HCT116 (cell line): Measurements from ENCODE around the gene LYPD3.

ENCODE experiments used
- CEBPB ChIP-seq: IDR thresholded peaks from 2 replicates; pipeline ENCODE4 v1.6.1; 2012; ENCODE audit warnings: low read depth
- FOSL1 ChIP-seq: IDR thresholded peaks from 2 replicates; pipeline ENCODE4 v1.6.1; 2012; ENCODE audit warnings: low read depth
- TF ChIP-seq, protein P1 (sequence below): IDR thresholded peaks from 2 replicates; pipeline ENCODE4 v1.6.1; 2012; ENCODE audit warnings: low read depth
- TF ChIP-seq, protein P2 (sequence below): IDR thresholded peaks from 2 replicates; pipeline ENCODE4 v1.6.1; 2012
- TF ChIP-seq, protein P3 (sequence below), 3 experiments: fragments of 200-600 bp in 1 of 3; sonication (generic) in 1 of 3; IDR thresholded peaks in 2 of 3; conservative IDR thresholded peaks in 1 of 3; 2 replicates each; pipeline ENCODE4 v1.5.1; 2012 to 2017; ENCODE audit warnings: low read depth in 2 of 3, low read length in 2 of 3, antibody characterized with exemption in 1 of 3, borderline replicate concordance in 1 of 3, control low read depth in 1 of 3, mild to moderate bottlenecking in 1 of 3, mixed read lengths in 1 of 3, mixed run types in 1 of 3, moderate library complexity in 1 of 3; ENCODE audit not compliant: insufficient read depth in 1 of 3

DNA sequence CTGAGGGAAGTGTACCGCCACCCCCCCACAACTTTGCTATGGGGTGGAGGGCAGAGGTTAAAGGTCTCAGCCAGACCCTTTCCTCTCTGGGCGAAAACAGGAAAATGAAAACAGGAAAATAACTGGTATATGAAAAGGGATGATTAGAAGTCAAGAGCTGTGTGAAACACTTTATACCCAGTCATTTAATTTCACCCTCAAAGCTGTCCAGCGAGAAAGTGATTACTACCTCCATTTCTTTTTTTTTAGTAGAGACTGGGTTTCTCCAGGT lies 39.7 kb upstream of the LYPD3 start:
- TF ChIP-seq, protein P1, sequence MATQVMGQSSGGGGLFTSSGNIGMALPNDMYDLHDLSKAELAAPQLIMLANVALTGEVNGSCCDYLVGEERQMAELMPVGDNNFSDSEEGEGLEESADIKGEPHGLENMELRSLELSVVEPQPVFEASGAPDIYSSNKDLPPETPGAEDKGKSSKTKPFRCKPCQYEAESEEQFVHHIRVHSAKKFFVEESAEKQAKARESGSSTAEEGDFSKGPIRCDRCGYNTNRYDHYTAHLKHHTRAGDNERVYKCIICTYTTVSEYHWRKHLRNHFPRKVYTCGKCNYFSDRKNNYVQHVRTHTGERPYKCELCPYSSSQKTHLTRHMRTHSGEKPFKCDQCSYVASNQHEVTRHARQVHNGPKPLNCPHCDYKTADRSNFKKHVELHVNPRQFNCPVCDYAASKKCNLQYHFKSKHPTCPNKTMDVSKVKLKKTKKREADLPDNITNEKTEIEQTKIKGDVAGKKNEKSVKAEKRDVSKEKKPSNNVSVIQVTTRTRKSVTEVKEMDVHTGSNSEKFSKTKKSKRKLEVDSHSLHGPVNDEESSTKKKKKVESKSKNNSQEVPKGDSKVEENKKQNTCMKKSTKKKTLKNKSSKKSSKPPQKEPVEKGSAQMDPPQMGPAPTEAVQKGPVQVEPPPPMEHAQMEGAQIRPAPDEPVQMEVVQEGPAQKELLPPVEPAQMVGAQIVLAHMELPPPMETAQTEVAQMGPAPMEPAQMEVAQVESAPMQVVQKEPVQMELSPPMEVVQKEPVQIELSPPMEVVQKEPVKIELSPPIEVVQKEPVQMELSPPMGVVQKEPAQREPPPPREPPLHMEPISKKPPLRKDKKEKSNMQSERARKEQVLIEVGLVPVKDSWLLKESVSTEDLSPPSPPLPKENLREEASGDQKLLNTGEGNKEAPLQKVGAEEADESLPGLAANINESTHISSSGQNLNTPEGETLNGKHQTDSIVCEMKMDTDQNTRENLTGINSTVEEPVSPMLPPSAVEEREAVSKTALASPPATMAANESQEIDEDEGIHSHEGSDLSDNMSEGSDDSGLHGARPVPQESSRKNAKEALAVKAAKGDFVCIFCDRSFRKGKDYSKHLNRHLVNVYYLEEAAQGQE = no peak
- TF ChIP-seq, protein P2, sequence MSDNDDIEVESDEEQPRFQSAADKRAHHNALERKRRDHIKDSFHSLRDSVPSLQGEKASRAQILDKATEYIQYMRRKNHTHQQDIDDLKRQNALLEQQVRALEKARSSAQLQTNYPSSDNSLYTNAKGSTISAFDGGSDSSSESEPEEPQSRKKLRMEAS = no peak
- no peak for TF ChIP-seq FOSL1
- TF ChIP-seq, protein P3, sequence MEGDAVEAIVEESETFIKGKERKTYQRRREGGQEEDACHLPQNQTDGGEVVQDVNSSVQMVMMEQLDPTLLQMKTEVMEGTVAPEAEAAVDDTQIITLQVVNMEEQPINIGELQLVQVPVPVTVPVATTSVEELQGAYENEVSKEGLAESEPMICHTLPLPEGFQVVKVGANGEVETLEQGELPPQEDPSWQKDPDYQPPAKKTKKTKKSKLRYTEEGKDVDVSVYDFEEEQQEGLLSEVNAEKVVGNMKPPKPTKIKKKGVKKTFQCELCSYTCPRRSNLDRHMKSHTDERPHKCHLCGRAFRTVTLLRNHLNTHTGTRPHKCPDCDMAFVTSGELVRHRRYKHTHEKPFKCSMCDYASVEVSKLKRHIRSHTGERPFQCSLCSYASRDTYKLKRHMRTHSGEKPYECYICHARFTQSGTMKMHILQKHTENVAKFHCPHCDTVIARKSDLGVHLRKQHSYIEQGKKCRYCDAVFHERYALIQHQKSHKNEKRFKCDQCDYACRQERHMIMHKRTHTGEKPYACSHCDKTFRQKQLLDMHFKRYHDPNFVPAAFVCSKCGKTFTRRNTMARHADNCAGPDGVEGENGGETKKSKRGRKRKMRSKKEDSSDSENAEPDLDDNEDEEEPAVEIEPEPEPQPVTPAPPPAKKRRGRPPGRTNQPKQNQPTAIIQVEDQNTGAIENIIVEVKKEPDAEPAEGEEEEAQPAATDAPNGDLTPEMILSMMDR (IDR thresholded peaks at IDR 0.05 in 2 of 3, conservative IDR thresholded peaks at IDR 0.05 in 1 of 3; ENCODE audit: borderline replicate concordance in 1 of 3, insufficient read depth in 1 of 3, low read depth in 2 of 3, low read length in 2 of 3) = no peak
- TF ChIP-seq CEBPB = no peak
